Adrenal gland (tissue), 5 donors: ENCODE measurements around the gene TM9SF1.

Experiments
- POLR2A ChIP-seq, 2 donors: fragments of 450-650 bp; IDR thresholded peaks; one replicate each; pipeline ENCODE4 v1.6.1; 2017; ENCODE audit warnings: antibody characterized with exemption in 2 of 2, mild to moderate bottlenecking in 2 of 2, moderate library complexity in 1 of 2
- TF ChIP-seq, protein P1 (sequence below), 6 experiments: fragments of 450-650 bp in 4 of 6; fragments of 200-600 bp in 2 of 6; sonication (generic) in 1 of 6; IDR thresholded peaks; 1 replicate in 5 of 6; 2 replicates in 1 of 6; pipeline versions ENCODE4 v1.5.1 to v1.8.0; 2016 to 2021; ENCODE audit warnings: antibody characterized with exemption in 6 of 6, mild to moderate bottlenecking in 2 of 6, moderate library complexity in 1 of 6
- donor health status: DM: no; HTN: no; CAD: no.

DNA sequence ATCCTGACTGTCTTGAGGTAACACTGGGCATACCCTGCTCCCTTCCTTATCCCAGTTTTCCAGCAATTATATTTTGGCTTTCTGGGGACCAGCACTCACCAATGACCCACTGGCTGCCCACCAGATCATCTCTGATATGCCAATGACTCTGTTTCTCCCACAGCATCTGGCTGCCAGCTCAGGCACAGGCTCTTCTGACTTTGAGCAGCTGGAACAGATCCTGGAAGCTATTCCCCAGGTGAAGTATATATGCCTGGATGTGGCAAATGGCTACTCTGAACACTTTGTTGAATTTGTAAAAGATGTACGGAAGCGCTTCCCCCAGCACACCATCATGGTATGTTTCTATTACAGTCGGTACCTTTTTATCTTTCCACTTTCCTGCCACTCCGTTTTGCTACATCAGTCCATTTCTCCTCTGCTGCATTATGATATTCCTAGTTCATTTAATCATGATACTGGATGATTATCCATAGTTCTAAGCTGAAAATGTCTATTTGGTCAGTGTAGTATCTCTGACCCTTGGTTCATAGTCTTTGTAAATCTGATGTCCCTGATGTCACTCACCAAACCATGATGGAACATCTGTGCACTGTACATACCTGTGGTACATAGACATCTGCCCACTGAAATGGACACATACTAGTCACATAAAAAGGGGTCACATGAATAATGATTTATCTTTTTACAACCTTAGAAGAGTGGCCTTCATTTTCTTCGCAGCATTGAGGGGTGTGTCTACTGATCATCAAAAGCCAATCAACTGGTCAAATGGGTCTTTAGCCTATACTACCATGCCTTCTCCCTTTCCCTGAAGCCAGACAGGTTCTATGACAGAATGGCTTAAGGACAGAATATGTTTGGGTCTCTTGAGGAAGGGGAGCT, 40.8 kb upstream of the TM9SF1 start:
- TF ChIP-seq, protein P1, sequence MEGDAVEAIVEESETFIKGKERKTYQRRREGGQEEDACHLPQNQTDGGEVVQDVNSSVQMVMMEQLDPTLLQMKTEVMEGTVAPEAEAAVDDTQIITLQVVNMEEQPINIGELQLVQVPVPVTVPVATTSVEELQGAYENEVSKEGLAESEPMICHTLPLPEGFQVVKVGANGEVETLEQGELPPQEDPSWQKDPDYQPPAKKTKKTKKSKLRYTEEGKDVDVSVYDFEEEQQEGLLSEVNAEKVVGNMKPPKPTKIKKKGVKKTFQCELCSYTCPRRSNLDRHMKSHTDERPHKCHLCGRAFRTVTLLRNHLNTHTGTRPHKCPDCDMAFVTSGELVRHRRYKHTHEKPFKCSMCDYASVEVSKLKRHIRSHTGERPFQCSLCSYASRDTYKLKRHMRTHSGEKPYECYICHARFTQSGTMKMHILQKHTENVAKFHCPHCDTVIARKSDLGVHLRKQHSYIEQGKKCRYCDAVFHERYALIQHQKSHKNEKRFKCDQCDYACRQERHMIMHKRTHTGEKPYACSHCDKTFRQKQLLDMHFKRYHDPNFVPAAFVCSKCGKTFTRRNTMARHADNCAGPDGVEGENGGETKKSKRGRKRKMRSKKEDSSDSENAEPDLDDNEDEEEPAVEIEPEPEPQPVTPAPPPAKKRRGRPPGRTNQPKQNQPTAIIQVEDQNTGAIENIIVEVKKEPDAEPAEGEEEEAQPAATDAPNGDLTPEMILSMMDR (IDR thresholded peaks at IDR 0.05): no peak
- no peak for TF ChIP-seq POLR2A (IDR thresholded peaks at IDR 0.05)
